H1 (cell line): ENCODE results near the gene BOLA2B. TPM values are rescaled to one million over a fixed set of nuclear protein-coding genes. Genes with fewer than 3 reads are reported as not detected.
"Not testable (repeated sequence)": the region's sequence is repeated elsewhere in the genome, so short reads cannot be mapped to it uniquely, and the experiment has no call there.

ENCODE experiments used
- CTCF ChIA-PET: fragments of 300-600 bp; sonication (Branson Sonifier 250); formaldehyde crosslinking; loops from one replicate; lab custom pipeline; 2021; ENCODE audit not compliant: partially characterized antibody; lab: Charles Lee
- POLR2A ChIA-PET: fragments of 300-600 bp; sonication (Branson Sonifier 250); formaldehyde crosslinking; loops from one replicate; lab custom pipeline; 2021; ENCODE audit warnings: inconsistent platforms; ENCODE audit not compliant: partially characterized antibody; lab: Charles Lee
- DNase-seq, 2 experiments: peaks; one replicate each; pipeline versions ENCODE4 v3.0.0 to v3.0.0-alpha.2; 2010 to 2022; ENCODE audit warnings: low spot score in 2 of 2, low read depth in 1 of 2, mixed read lengths in 1 of 2
- FAIRE-seq: peaks from 2 replicates; lab custom pipeline; 2011; peaks lifted over from hg19 to GRCh38; lab: Jason Lieb, UNC
- H2AFZ ChIP-seq: 2 replicates; pipeline ENCODE4 v1.8.1; 2012; ENCODE audit warnings: low read length, inconsistent platforms
- H2AK5ac ChIP-seq: 2 replicates; pipeline ENCODE4 v1.6.1; 2013; ENCODE audit warnings: low read depth, low read length
- H2BK120ac ChIP-seq: replicated peaks from 2 replicates; pipeline ENCODE3; 2013; ENCODE audit warnings: low read depth, low read length, inconsistent platforms
- H2BK12ac ChIP-seq: 2 replicates; pipeline ENCODE4 v1.6.1; 2013; ENCODE audit warnings: low read depth, low read length
- H2BK15ac ChIP-seq: 2 replicates; pipeline ENCODE4 v1.6.1; 2013; ENCODE audit warnings: low read length
- H2BK20ac ChIP-seq: 2 replicates; pipeline ENCODE4 v1.6.1; 2013; ENCODE audit warnings: low read length
- H2BK5ac ChIP-seq: 2 replicates; pipeline ENCODE4 v1.6.1; 2013; ENCODE audit warnings: low read depth, low read length
- H3K14ac ChIP-seq: 2 replicates; pipeline ENCODE4 v1.6.1; 2013; ENCODE audit warnings: inconsistent platforms; ENCODE audit not compliant: insufficient read length
- H3K18ac ChIP-seq: 2 replicates; pipeline ENCODE4 v1.6.1; 2013; ENCODE audit warnings: low read length; ENCODE audit errors: extremely low read depth
- H3K23ac ChIP-seq: 2 replicates; pipeline ENCODE4 v1.6.1; 2013; ENCODE audit warnings: inconsistent platforms; ENCODE audit not compliant: insufficient read length
- H3K23me2 ChIP-seq: 2 replicates; pipeline ENCODE4 v1.6.1; 2013; ENCODE audit warnings: low read depth, low read length
- H3K27ac ChIP-seq: 2 replicates; pipeline ENCODE4 v1.6.1; 2011; ENCODE audit warnings: low read depth, low read length, inconsistent platforms
- H3K27me3 ChIP-seq, 4 experiments: replicated peaks in 1 of 4; 1 replicate in 1 of 4; 2 replicates in 3 of 4; pipeline versions ENCODE4 v1.6.1 to v1.8.1; 2011 to 2013; ENCODE audit warnings: low read length in 3 of 4, mild to moderate bottlenecking in 3 of 4, inconsistent platforms in 2 of 4, mixed read lengths in 2 of 4, moderate library complexity in 1 of 4; ENCODE audit not compliant: control insufficient read depth in 3 of 4, insufficient read depth in 3 of 4; ENCODE audit errors: extremely low read depth in 1 of 4
- H3K36me3 ChIP-seq, 4 experiments: 2 replicates each; pipeline versions ENCODE4 v1.6.1 to v1.8.1; 2011 to 2013; ENCODE audit warnings: mild to moderate bottlenecking in 4 of 4, low read length in 3 of 4, moderate library complexity in 2 of 4, control low read depth in 1 of 4, inconsistent platforms in 1 of 4; ENCODE audit not compliant: insufficient read depth in 4 of 4, control insufficient read depth in 2 of 4
- H3K4ac ChIP-seq: replicated peaks from 2 replicates; pipeline ENCODE3; 2013; ENCODE audit warnings: low read length, low read depth, mixed read lengths, inconsistent platforms; ENCODE audit not compliant: insufficient read length
- H3K4me1 ChIP-seq, 4 experiments: replicated peaks in 1 of 4; 1 replicate in 1 of 4; 2 replicates in 3 of 4; pipeline versions ENCODE4 v1.6.1 to v1.8.1; 2011 to 2013; ENCODE audit warnings: low read length in 3 of 4, inconsistent platforms in 2 of 4, mixed read lengths in 1 of 4; ENCODE audit not compliant: insufficient read depth in 4 of 4, control insufficient read depth in 3 of 4
- H3K4me2 ChIP-seq, 2 experiments: 2 replicates each; pipeline versions ENCODE4 v1.6.1 to v1.8.1; 2011 to 2013; ENCODE audit warnings: low read depth in 2 of 2, low read length in 2 of 2, control low read depth in 1 of 2, inconsistent platforms in 1 of 2, mild to moderate bottlenecking in 1 of 2; ENCODE audit not compliant: insufficient read depth in 1 of 2
- H3K4me3 ChIP-seq, 4 experiments: fragments of 200-600, 300-600 bp in 1 of 4; sonication (generic), shearing (Covaris generic), sonication (Bioruptor Twin) in 1 of 4; 2 replicates each; pipeline versions ENCODE4 v1.5.1 to v1.8.1; 2011 to 2016; ENCODE audit warnings: low read length in 4 of 4, low read depth in 3 of 4, control low read depth in 2 of 4, inconsistent platforms in 2 of 4, mild to moderate bottlenecking in 2 of 4, mixed read lengths in 1 of 4, moderate library complexity in 1 of 4; ENCODE audit not compliant: insufficient read depth in 2 of 4; ENCODE audit errors: extremely low read depth in 1 of 4
- H3K56ac ChIP-seq: replicated peaks from 2 replicates; pipeline ENCODE3; 2013; ENCODE audit warnings: low read depth, mild to moderate bottlenecking, mixed read lengths, low read length, inconsistent platforms; ENCODE audit not compliant: insufficient read length
- H3K79me1 ChIP-seq: 2 replicates; pipeline ENCODE4 v1.6.1; 2013; ENCODE audit warnings: low read depth, low read length, control low read depth
- H3K79me2 ChIP-seq, 2 experiments: 2 replicates each; pipeline versions ENCODE4 v1.6.1 to v1.8.1; 2012 to 2013; ENCODE audit warnings: low read length in 2 of 2, mild to moderate bottlenecking in 2 of 2, inconsistent platforms in 1 of 2; ENCODE audit not compliant: insufficient read depth in 2 of 2, control insufficient read depth in 1 of 2
- H3K9ac ChIP-seq, 4 experiments: replicated peaks in 1 of 4; 1 replicate in 1 of 4; 2 replicates in 3 of 4; pipeline versions ENCODE4 v1.6.1 to v1.8.1; 2011 to 2013; ENCODE audit warnings: low read depth in 3 of 4, low read length in 3 of 4, control low read depth in 2 of 4, mild to moderate bottlenecking in 2 of 4, moderate library complexity in 2 of 4, inconsistent platforms in 1 of 4; ENCODE audit errors: extremely low read depth in 1 of 4
- H3K9me3 ChIP-seq, 2 experiments: 2 replicates each; pipeline versions ENCODE4 v1.6.1 to v1.8.1; 2012 to 2013; ENCODE audit warnings: mild to moderate bottlenecking in 2 of 2, moderate library complexity in 2 of 2, control low read depth in 1 of 2, inconsistent platforms in 1 of 2, low read depth in 1 of 2, low read length in 1 of 2, mixed read lengths in 1 of 2; ENCODE audit not compliant: insufficient read depth in 2 of 2
- H4K20me1 ChIP-seq, 2 experiments: replicated peaks in 1 of 2; 2 replicates each; pipeline versions ENCODE3 to v1.8.1; 2011 to 2013; ENCODE audit warnings: inconsistent platforms in 2 of 2, low read length in 2 of 2, mild to moderate bottlenecking in 1 of 2; ENCODE audit not compliant: insufficient read depth in 2 of 2, control insufficient read depth in 1 of 2
- H4K5ac ChIP-seq: 2 replicates; pipeline ENCODE4 v1.6.1; 2013; ENCODE audit warnings: low read length, low read depth, mixed read lengths, inconsistent platforms; ENCODE audit not compliant: insufficient read length
- H4K8ac ChIP-seq: 2 replicates; pipeline ENCODE4 v1.8.0; 2013; ENCODE audit warnings: mild to moderate bottlenecking, moderate library complexity, low read length, inconsistent platforms; ENCODE audit not compliant: insufficient read depth; ENCODE audit errors: extremely low read depth
- H4K91ac ChIP-seq: replicated peaks from 2 replicates; pipeline ENCODE3; 2013; ENCODE audit warnings: low read length, mixed read lengths, inconsistent platforms; ENCODE audit not compliant: insufficient read length
- WGBS, 2 experiments: shearing (Covaris generic) in 1 of 2; methylation state at CpG; one replicate each; pipeline versions ENCODE4 v1.1.6 to v1.1.7; 2013 to 2015; ENCODE audit warnings: low lambda C conversion rate in 2 of 2, mixed read lengths in 2 of 2, inconsistent platforms in 1 of 2, low coverage in 1 of 2, missing lambda C conversion rate in 1 of 2; ENCODE audit not compliant: insufficient replicate concordance in 2 of 2, insufficient coverage in 1 of 2, insufficient read length in 1 of 2; ENCODE audit errors: extremely low coverage in 1 of 2, missing lambda C conversion rate in 1 of 2; 5-methylcytosine and 5-hydroxymethylcytosine counted together
- polyA plus RNA-seq, 7 experiments: library from polyadenylated mRNA; depleted of rRNA in 3 of 7; stranded (reverse) in 5 of 7; unstranded in 2 of 7; fragments of >200 nt in 5 of 7; fragments of 200-250 nt in 2 of 7; gene quantifications; 1 replicate in 5 of 7; 2 replicates in 1 of 7; 4 replicates in 1 of 7; pipeline versions ENCODE4 v1.2.1 to v1.2.3, GENCODE V29; 2011 to 2013; ENCODE audit warnings: missing spikeins in 2 of 7, mixed read lengths in 2 of 7
- total RNA-seq: library from RNA; stranded (reverse); fragmentation: NEBNext Ultra II Directional; extraction: Animal tissue kit (Norgen Biotek cat#: 25700); gene quantifications from 2 replicates; pipeline ENCODE4 v1.2.1, GENCODE V29; 2021

BOLA2B gene
- total and polyA plus RNA-seq, 2 of the 8 experiments (the other 6 are each of a cell fraction or from before 2014, with no cell fraction given) = 208 to 872 TPM

GRCh38 chr16:30170145-30170544 lies 23.3 kb downstream of the BOLA2B start:
- H3K4me2 ChIP-seq, H4K8ac ChIP-seq, H2BK120ac ChIP-seq, H3K4me3 ChIP-seq, H3K4me1 ChIP-seq, H2BK15ac ChIP-seq, H3K9me3 ChIP-seq, H3K56ac ChIP-seq, H3K14ac ChIP-seq, H3K23ac ChIP-seq, CTCF ChIA-PET, H2AFZ ChIP-seq, FAIRE-seq, H4K91ac ChIP-seq, POLR2A ChIA-PET, H3K4ac ChIP-seq, H3K79me1 ChIP-seq, H3K18ac ChIP-seq, H4K5ac ChIP-seq, H3K9ac ChIP-seq, H3K27ac ChIP-seq, H3K27me3 ChIP-seq, H2BK5ac ChIP-seq, H4K20me1 ChIP-seq, DNase-seq, H3K23me2 ChIP-seq, H2BK12ac ChIP-seq, H3K36me3 ChIP-seq, H3K79me2 ChIP-seq, H2AK5ac ChIP-seq, H2BK20ac ChIP-seq: not testable (repeated sequence)
- WGBS, 2 experiments = no CpG with 5 or more reads among the region's 31 CpGs

GRCh38 chr16:30169416-30169815 lies 24.1 kb downstream of the BOLA2B start:
- H3K36me3 ChIP-seq, H3K56ac ChIP-seq, H4K5ac ChIP-seq, H3K79me1 ChIP-seq, H2BK12ac ChIP-seq, H3K9ac ChIP-seq, H3K9me3 ChIP-seq, H2BK120ac ChIP-seq, H2BK15ac ChIP-seq, H4K8ac ChIP-seq, H3K4me1 ChIP-seq, H4K20me1 ChIP-seq, POLR2A ChIA-PET, FAIRE-seq, H2AK5ac ChIP-seq, H3K23ac ChIP-seq, H2BK20ac ChIP-seq, H3K4me3 ChIP-seq, H3K23me2 ChIP-seq, DNase-seq, H3K4me2 ChIP-seq, H2AFZ ChIP-seq, H3K18ac ChIP-seq, H2BK5ac ChIP-seq, CTCF ChIA-PET, H3K27me3 ChIP-seq, H3K27ac ChIP-seq, H4K91ac ChIP-seq, H3K14ac ChIP-seq, H3K79me2 ChIP-seq, H3K4ac ChIP-seq: not testable (repeated sequence)
- WGBS, 2 experiments = no CpG with 5 or more reads among the region's 38 CpGs
